Left lung (tissue), 10 donors: ENCODE measurements around the gene JAK1. TPM values are rescaled to one million over a fixed set of nuclear protein-coding genes. Genes with fewer than 3 reads are reported as not detected.
A peak's percentile ranks its signal among the peaks of the same experiment; 100 is the strongest.
"Not testable (repeated sequence)": the region's sequence is repeated elsewhere in the genome, so short reads cannot be mapped to it uniquely, and the experiment has no call there.

Experiments
- ATAC-seq: fragments of 200-7000 bp; cut with Tn5 transposase; one replicate; pipeline ENCODE4 v1.9.1; 2020; ENCODE audit warnings: moderate library complexity
- DNase-seq, 4 donors: peaks; one replicate each; pipeline ENCODE4 v3.0.0-alpha.2; 2013 to 2020
- H3K27ac ChIP-seq, 2 donors: fragments of 200-600 bp; sonication (generic) in 1 of 2; one replicate each; pipeline versions ENCODE4 v1.5.0 to v1.8.0; 2020 to 2021
- H3K27me3 ChIP-seq, 2 donors: fragments of 200-600 bp; sonication (generic) in 1 of 2; one replicate each; pipeline versions ENCODE4 v1.5.0 to v1.8.0; 2020 to 2021
- H3K36me3 ChIP-seq, 2 donors: fragments of 200-600 bp; sonication (generic) in 1 of 2; one replicate each; pipeline versions ENCODE4 v1.5.0 to v1.8.0; 2020 to 2021
- H3K4me1 ChIP-seq, 2 donors: fragments of 200-600 bp; one replicate each; pipeline ENCODE4 v1.8.0; 2021
- H3K4me3 ChIP-seq, 2 donors: fragments of 200-600 bp; sonication (generic) in 1 of 2; one replicate each; pipeline versions ENCODE4 v1.5.0 to v1.8.0; 2020 to 2021; ENCODE audit warnings: mild to moderate bottlenecking in 1 of 2
- H3K9me3 ChIP-seq, 2 donors: fragments of 200-600 bp; sonication (generic) in 1 of 2; one replicate each; pipeline versions ENCODE4 v1.5.0 to v1.8.0; 2020 to 2021
- CTCF ChIP-seq, 2 donors: fragments of 200-600 bp; sonication (generic) in 1 of 2; IDR thresholded peaks; one replicate each; pipeline versions ENCODE4 v1.5.0 to v1.8.0; 2021; ENCODE audit warnings: antibody characterized with exemption in 2 of 2
- intact Hi-C, 2 donors: fragments of 100-400 bp; cut with DNase I; formaldehyde crosslinking; loops; one replicate each; pipeline versions ENCODE4 v1.11.2 to v1.14.2; 2022
- polyA plus RNA-seq, 6 donors: library from polyadenylated mRNA; unstranded; fragments of 120-200 nt; gene quantifications; one replicate each; pipeline ENCODE4 v1.2.1, GENCODE V29; 2013; ENCODE audit not compliant: insufficient read length in 6 of 6
- total RNA-seq, 2 donors: library from RNA; stranded (reverse); fragmentation: NEBNext Ultra II Directional; extraction: Animal tissue kit (Norgen Biotek cat#: 25700); gene quantifications; one replicate each; pipeline ENCODE4 v1.2.1, GENCODE V29; 2021
- donor health status: DM: no; HTN: yes; CAD: no.
- donor health status: DM: no; HTN: no; CAD: no.

JAK1 gene
- total and polyA plus RNA-seq, 8 donors: 103 to 162 (median 115) TPM

DNA sequence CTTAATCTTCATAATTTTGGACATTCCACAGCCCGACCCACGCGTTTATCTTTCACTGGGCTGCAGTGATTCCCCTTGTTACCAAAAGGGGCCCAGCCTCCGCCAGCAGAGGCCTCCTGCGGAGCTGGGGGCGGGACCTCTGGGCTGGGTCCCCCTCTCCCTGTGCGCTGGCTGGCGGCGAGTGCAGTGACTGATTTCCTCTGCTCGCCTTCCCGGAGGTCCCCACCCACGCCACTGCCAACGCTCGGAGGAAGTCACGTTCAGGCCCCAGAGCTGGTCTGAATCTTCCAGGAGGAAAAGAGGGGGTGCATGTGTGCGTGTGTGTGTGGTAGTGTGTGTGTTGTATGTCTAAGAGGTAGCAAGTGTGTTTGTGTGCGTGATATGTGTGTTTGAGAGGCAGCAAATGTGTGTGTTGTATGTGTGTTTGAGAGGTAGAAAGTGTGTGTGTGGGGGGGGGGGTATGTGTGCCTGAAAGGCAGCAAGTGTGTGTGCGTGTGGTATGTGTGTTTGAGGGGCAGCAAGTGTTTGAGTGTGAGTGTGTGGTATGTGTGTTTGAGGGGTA is 35.0 kb upstream of the JAK1 start:
- ATAC-seq (peak; percentile 56), DNase-seq (peak; percentile 40 to 93 (median 80))
- H3K9me3 ChIP-seq: peaks cover 4 to 7% of the 10 kb centered on the region in 2 donors
- intact Hi-C loops: no loop called here
- no peaks in the 10 kb centered on the region for H3K36me3 ChIP-seq
- H3K27me3 ChIP-seq: no peaks in the 10 kb centered on the region
- H3K4me1 ChIP-seq: peaks cover 10 to 36% of the 10 kb centered on the region in 2 donors
- H3K4me3 ChIP-seq: peak overlapping the region in 1 of 2 donors; percentile 61
- no peak for TF ChIP-seq CTCF (IDR thresholded peaks at IDR 0.05)
- H3K27ac ChIP-seq: peak overlapping the region; percentile 96 to 99

- H3K4me3 ChIP-seq, DNase-seq, ATAC-seq, intact Hi-C loops, H3K27me3 ChIP-seq, H3K9me3 ChIP-seq, H3K27ac ChIP-seq, H3K36me3 ChIP-seq: not testable (repeated sequence)
- H3K4me1 ChIP-seq: peaks cover 10 to 25% of the 10 kb centered on the region in 2 donors
Observed at GRCh38 chr1:64998425-64998948, 32.1 kb upstream of the JAK1 start.

GRCh38 chr1:64996541-64997257 is 30.4 kb upstream of the JAK1 start:
- Histone ChIP-seq H3K27ac (no peak overlapping the region), H3K27me3 (no peaks in the 10 kb centered on the region), H3K9me3 (peaks cover 4 to 7% of the 10 kb centered on the region in 2 donors), H3K36me3 (no peaks in the 10 kb centered on the region), H3K4me1 (peaks cover 2 to 11% of the 10 kb centered on the region in 2 donors), H3K4me3 (no peak overlapping the region)
- ATAC-seq (no peak), DNase-seq (no peak)
- intact Hi-C loops: no loop called here
- no peak for TF ChIP-seq CTCF (IDR thresholded peaks at IDR 0.05)

DNA sequence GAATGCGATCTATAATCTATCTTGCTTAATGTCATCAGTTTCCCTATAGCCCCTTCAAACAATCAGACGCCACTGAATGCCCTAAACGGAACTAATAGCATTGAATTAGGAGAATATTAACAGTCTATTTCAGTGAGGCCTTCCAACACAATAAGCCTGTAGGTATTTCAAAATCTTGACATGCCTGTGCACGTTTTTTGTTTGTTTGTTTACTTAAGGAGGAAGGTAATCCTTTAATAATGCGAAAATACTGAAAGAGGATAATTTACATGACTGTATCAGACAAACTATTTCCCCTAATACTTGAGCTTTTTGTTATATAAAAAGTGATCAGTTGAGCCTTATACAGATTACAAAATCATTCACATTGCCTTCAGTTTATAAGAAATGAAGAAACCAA is 29.0 kb upstream of the JAK1 start:
- intact Hi-C loops: no loop called here
- H3K4me3 ChIP-seq: no peak overlapping the region
- no peak overlapping the region for H3K27ac ChIP-seq
- DNase-seq: no peak
- H3K9me3 ChIP-seq: peaks cover 4 to 7% of the 10 kb centered on the region in 2 donors
- H3K36me3 ChIP-seq: no peaks in the 10 kb centered on the region
- H3K27me3 ChIP-seq: no peaks in the 10 kb centered on the region
- no peak for ATAC-seq
- H3K4me1 ChIP-seq: no peaks in the 10 kb centered on the region
- no peak for TF ChIP-seq CTCF (IDR thresholded peaks at IDR 0.05)

- Histone ChIP-seq H3K36me3 (no peaks in the 10 kb centered on the region), H3K9me3 (no peaks in the 10 kb centered on the region), H3K27me3 (no peaks in the 10 kb centered on the region), H3K27ac (no peak overlapping the region), H3K4me1 (peaks cover 0 to 18% of the 10 kb centered on the region in 2 donors), H3K4me3 (no peak overlapping the region)
- peak; percentile 44 for ATAC-seq
- no peak for DNase-seq
- no peak for TF ChIP-seq CTCF (IDR thresholded peaks at IDR 0.05)
- intact Hi-C loops: no loop called here
Observed at GRCh38 chr1:64986903-64987871, 20.8 kb upstream of the JAK1 start.
